Spinal cord (tissue), 10 donors: ENCODE data around the gene CUX1. TPM values are rescaled to one million over a fixed set of nuclear protein-coding genes. Genes with fewer than 3 reads are reported as not detected.
"Not testable (repeated sequence)": the region's sequence is repeated elsewhere in the genome, so short reads cannot be mapped to it uniquely, and the experiment has no call there.

ENCODE experiments used
- DNase-seq, 6 donors: peaks; one replicate each; pipeline versions ENCODE4 v3.0.0 to v3.0.0-alpha.2; 2013 to 2015; ENCODE audit warnings: low spot score in 6 of 6, low read depth in 4 of 6
- H3K27ac ChIP-seq: one replicate; pipeline ENCODE4 v1.5.1; 2013; ENCODE audit warnings: low read depth, low read length, control low read depth
- H3K27me3 ChIP-seq: one replicate; pipeline ENCODE4 v1.6.1; 2013; ENCODE audit warnings: low read length; ENCODE audit not compliant: control insufficient read depth, insufficient read depth
- H3K36me3 ChIP-seq: one replicate; pipeline ENCODE4 v1.6.1; 2013; ENCODE audit warnings: low read length; ENCODE audit not compliant: control insufficient read depth, insufficient read depth
- H3K4me1 ChIP-seq: one replicate; pipeline ENCODE4 v1.6.1; 2013; ENCODE audit warnings: low read length; ENCODE audit not compliant: control insufficient read depth, insufficient read depth
- H3K4me3 ChIP-seq: one replicate; pipeline ENCODE4 v1.5.1; 2013; ENCODE audit warnings: low read depth, low read length, control low read depth
- H3K9me3 ChIP-seq: one replicate; pipeline ENCODE4 v1.6.1; 2013; ENCODE audit warnings: low read length; ENCODE audit not compliant: control insufficient read depth, insufficient read depth
- WGBS: methylation state at CpG from one replicate; pipeline ENCODE4 v1.1.5; 2013; ENCODE audit warnings: missing lambda C conversion rate; ENCODE audit not compliant: insufficient coverage; 5-methylcytosine and 5-hydroxymethylcytosine counted together
- polyA plus RNA-seq, 2 donors: library from polyadenylated mRNA; unstranded; fragments of 120-200 nt; gene quantifications; one replicate each; pipeline ENCODE4 v1.2.1, GENCODE V29; 2013; ENCODE audit not compliant: insufficient read length in 2 of 2
- total RNA-seq, 2 donors: library from RNA; depleted of rRNA in 1 of 2; stranded (reverse); fragments of 120-200 nt in 1 of 2; fragments of >200 nt in 1 of 2; gene quantifications; one replicate each; pipeline versions ENCODE4 v1.2.3 to v1.2.4, GENCODE V29; 2013 to 2014
- donor health status: healthy.

The CUX1 gene
- total and polyA plus RNA-seq, 4 donors: 45.1 to 111 (median 76.1) TPM

DNA sequence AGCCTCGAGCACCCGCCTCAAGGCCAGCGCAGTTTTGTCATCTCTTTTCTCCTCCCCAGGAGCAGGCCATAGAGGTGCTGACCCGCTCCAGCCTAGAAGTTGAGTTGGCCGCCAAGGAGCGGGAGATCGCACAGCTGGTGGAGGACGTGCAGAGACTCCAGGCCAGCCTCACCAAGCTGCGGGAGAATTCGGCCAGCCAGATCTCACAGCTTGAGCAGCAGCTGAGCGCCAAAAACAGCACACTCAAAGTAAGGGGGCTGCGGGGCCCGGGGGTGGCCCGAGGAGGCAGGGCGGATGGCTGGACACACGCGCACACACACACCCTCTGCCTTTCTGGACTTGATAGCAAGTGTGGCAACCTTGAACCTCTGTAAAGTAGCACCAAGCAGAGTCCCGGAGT, 361.0 kb downstream of the CUX1 start:
- H3K4me3 ChIP-seq: no peak overlapping the region
- 94% methylated on average over 18 of the region's 18 CpGs for WGBS
- H3K27me3 ChIP-seq: no peaks in the 10 kb centered on the region
- H3K9me3 ChIP-seq: no peaks in the 10 kb centered on the region
- DNase-seq: no peak
- no peak overlapping the region for H3K27ac ChIP-seq
- peaks cover 42% of the 10 kb centered on the region for H3K36me3 ChIP-seq
- H3K4me1 ChIP-seq: peaks cover 15% of the 10 kb centered on the region

DNA sequence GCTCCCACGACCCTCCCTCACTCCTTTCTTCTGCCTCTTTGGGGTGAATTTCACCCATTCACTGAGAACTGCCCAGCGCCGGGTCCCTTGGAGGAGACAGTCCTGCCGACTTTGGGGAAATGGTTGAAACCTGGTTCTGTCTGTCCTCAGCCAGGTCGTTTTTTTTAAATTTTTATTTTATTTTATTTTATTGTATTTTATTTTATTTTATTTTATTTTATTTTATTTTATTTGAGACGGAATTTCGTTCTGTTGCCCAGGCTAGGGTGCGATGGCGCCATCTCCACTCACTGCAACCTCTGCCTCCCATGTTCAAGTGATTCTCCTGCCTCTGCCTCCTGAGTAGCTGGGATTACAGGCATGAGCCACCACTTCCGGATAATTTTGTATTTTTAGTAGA, 363.3 kb downstream of the CUX1 start:
- Histone ChIP-seq H3K36me3 (peaks cover 30% of the 10 kb centered on the region), H3K4me1 (peaks cover 6% of the 10 kb centered on the region), H3K27ac (no peak overlapping the region), H3K27me3 (no peaks in the 10 kb centered on the region), H3K9me3 (no peaks in the 10 kb centered on the region), H3K4me3 (no peak overlapping the region)
- WGBS: no CpG with 5 or more reads among the region's 10 CpGs
- DNase-seq: no peak

DNA sequence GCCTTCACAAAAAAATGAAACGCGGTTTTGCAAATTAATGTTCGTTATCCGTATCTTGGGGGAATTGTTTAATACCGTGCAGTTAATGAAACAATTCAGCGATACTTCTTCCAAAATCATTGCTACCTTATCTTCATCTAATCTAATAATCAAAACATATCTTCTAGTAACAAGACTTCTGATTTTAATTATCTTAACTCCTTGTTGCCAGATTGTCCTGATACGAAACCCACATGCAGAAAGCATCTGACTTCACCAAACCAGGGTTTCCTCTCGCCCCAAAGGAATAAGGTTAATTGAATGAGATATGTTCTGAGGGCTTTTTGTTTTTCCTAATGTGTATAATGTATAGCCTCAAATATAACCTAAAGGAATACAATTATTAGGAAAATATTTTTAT, 364.1 kb downstream of the CUX1 start:
- Histone ChIP-seq H3K9me3 (no peaks in the 10 kb centered on the region), H3K4me1 (no peaks in the 10 kb centered on the region), H3K4me3 (no peak overlapping the region), H3K36me3 (peaks cover 34% of the 10 kb centered on the region), H3K27ac (no peak overlapping the region), H3K27me3 (no peaks in the 10 kb centered on the region)
- no CpG with 5 or more reads among the region's 8 CpGs for WGBS
- peak in 1 of 6 donors; percentile 47 for DNase-seq

DNA sequence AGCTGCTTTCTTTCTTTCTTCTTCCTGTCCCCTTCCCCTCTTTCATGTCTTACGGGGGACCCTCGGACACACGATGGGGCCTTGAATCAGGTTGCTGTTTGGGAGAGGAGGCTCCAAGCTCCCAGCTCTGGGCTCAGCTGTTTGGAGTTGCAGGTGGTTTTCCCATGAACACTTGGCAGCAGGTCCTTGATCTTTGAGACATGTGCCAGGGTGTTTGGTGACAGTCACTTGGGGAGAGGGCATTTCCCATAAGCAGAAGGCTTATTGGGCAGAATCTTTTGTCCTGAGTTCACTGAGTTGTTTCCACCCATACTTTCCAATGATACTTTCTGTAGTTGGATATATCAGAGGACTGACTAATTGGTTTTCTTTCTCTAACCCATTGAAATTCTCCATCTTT, 364.6 kb downstream of the CUX1 start:
- Histone ChIP-seq H3K4me1 (no peaks in the 10 kb centered on the region), H3K4me3 (no peak overlapping the region), H3K27ac (no peak overlapping the region), H3K36me3 (peaks cover 38% of the 10 kb centered on the region), H3K27me3 (no peaks in the 10 kb centered on the region), H3K9me3 (no peaks in the 10 kb centered on the region)
- no peak for DNase-seq
- no CpG with 5 or more reads among the region's 3 CpGs for WGBS

DNA sequence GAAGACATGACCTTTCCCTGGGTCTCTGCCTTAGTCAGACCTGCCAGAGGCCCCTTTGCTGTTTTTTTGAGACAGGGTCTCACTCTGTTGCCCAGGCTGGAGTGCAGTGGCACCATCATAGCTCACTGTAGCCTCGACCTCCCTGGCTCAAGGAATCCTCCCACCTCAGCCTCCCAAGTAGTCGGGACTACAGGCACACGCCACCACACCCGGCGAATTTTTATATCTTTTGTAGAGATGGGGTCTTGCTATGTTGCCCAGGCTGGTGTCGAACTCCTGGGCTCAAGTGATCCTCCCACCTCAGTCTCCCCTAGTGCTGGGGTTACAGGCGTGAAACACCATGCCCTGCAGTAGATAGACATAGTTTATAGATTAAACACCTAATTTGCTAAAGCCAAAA, 366.4 kb downstream of the CUX1 start:
- peaks cover 31% of the 10 kb centered on the region for H3K36me3 ChIP-seq
- H3K9me3 ChIP-seq, H3K4me3 ChIP-seq, DNase-seq, H3K4me1 ChIP-seq, H3K27ac ChIP-seq, H3K27me3 ChIP-seq: not testable (repeated sequence)
- WGBS: no CpG with 5 or more reads among the region's 7 CpGs

DNA sequence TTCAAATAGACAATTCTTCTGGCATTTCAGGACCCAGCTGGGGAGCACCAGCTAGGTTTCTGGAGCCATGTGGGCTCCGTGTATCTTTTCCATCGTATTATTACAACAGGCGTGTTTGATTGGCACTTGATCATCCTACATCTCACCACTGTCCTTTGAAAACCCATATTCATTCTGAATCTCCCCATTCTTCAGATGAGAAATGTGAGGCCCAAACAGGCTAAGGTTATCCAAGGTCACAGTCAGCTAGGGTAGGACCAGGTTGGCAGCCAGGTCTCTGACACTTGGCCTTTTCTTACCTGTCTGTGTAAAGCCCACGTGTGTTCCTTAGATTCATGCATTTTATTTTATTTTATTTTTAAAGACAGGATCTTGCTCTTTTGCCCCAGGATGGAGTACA, 366.9 kb downstream of the CUX1 start:
- WGBS: 96% methylated on average over 3 of the region's 4 CpGs
- Histone ChIP-seq H3K9me3 (no peaks in the 10 kb centered on the region), H3K27me3 (no peaks in the 10 kb centered on the region), H3K4me1 (peaks cover 3% of the 10 kb centered on the region), H3K27ac (no peak overlapping the region), H3K4me3 (no peak overlapping the region), H3K36me3 (peaks cover 32% of the 10 kb centered on the region)
- no peak for DNase-seq

DNA sequence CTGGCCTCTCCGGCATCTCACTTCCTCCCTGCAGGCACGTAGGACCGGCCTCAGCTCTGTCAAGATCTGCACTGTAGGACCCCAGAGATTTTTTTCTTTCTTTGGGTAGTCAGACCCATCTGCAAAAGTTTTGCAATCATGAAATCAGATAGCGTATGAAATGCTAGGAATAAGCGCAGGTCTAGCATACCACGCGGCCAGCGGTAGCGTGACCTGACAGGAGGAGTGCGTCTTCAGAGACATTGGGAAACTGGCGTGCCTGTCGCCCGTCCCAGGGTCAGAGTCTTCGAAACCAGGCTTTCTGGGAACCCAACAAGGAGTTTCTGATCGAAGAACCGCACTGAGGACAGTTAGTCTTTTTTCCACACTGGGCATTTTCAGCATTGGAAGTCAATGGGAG, 368.4 kb downstream of the CUX1 start:
- no peak overlapping the region for H3K4me3 ChIP-seq
- WGBS: 95% methylated on average over 16 of the region's 16 CpGs
- no peak overlapping the region for H3K27ac ChIP-seq
- H3K27me3 ChIP-seq: no peaks in the 10 kb centered on the region
- no peaks in the 10 kb centered on the region for H3K9me3 ChIP-seq
- DNase-seq: no peak
- H3K36me3 ChIP-seq: peaks cover 39% of the 10 kb centered on the region
- peaks cover 3% of the 10 kb centered on the region for H3K4me1 ChIP-seq

DNA sequence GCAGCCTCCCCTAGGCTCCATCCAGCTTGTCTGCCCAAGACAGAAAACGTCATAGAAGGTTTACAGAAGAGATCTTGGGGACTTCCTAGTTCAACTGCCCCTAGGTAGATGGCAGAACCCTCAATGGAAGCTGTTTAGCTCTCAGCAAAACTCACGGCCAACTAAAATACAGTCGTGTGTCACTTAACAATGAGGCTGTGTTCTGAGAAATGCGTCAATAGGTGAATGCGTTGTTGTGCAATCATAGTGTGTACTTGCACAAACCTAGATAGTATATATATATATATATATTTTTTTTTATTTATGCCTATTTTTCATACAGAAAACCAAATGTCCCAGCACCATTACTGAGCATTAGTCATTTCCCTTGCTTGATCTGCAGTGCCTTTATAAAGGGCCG, 368.9 kb downstream of the CUX1 start:
- Histone ChIP-seq H3K36me3 (peaks cover 43% of the 10 kb centered on the region), H3K27ac (no peak overlapping the region), H3K9me3 (no peaks in the 10 kb centered on the region), H3K4me3 (no peak overlapping the region), H3K27me3 (no peaks in the 10 kb centered on the region), H3K4me1 (peaks cover 3% of the 10 kb centered on the region)
- 93% methylated on average over 2 of the region's 6 CpGs for WGBS
- DNase-seq: no peak

DNA sequence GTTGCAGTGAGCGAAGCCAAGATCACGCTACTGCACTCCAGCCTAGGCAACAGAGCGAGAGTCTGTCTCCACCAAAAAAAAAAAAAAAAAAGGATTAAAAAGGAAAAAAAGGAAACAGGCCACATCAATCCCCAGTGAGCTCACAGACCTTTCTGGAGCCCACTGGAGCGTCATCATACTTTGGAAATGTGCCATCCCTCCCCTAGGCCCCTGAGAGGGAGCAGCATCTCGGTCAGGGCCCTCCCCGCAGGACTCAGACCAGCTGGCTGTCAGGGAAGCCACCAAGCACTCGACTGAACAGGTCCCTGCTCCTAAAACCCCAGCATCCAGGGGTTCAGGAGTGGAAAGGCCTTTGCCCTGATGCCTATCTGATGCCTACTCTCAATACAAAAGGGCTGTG, 371.3 kb downstream of the CUX1 start:
- H3K36me3 ChIP-seq: peaks cover 59% of the 10 kb centered on the region
- peaks cover 6% of the 10 kb centered on the region for H3K4me1 ChIP-seq
- no peak overlapping the region for H3K27ac ChIP-seq
- no peak overlapping the region for H3K4me3 ChIP-seq
- WGBS: 36% methylated on average over 4 of the region's 7 CpGs
- no peaks in the 10 kb centered on the region for H3K27me3 ChIP-seq
- no peaks in the 10 kb centered on the region for H3K9me3 ChIP-seq
- DNase-seq: no peak

DNA sequence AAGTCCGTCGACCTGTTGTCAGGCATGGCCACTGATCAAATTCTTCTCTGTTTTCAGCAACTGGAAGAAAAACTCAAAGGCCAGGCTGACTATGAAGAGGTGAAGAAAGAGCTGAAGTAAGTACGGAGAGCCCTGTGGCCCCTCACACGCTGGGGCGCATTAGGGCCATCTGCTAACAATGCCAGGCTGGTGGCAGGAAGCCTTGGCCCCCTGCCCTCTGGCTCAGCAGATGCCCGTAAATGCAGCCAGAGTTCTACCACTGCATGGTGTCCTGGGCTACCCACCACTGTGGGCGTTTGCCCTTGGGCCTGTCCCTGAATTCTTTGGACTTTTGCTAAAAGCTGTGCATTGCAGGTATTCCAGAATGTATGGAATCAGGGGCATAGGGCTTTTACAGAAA, 372.3 kb downstream of the CUX1 start:
- no peak overlapping the region for H3K4me3 ChIP-seq
- no peak for DNase-seq
- 83% methylated on average over 7 of the region's 7 CpGs for WGBS
- H3K4me1 ChIP-seq: peaks cover 6% of the 10 kb centered on the region
- H3K27me3 ChIP-seq: no peaks in the 10 kb centered on the region
- H3K27ac ChIP-seq: no peak overlapping the region
- no peaks in the 10 kb centered on the region for H3K9me3 ChIP-seq
- peaks cover 60% of the 10 kb centered on the region for H3K36me3 ChIP-seq
